IPS-18c (cell line): Measurements from ENCODE around the gene MUC6.

Experiments
- H3K4me3 ChIP-seq: 2 replicates; pipeline ENCODE4 v1.7.0; 2013; ENCODE audit warnings: low read depth, mild to moderate bottlenecking, low read length, moderate library complexity; ENCODE audit not compliant: insufficient read depth
- H3K9me3 ChIP-seq: one replicate; pipeline ENCODE4 v1.6.1; 2013; ENCODE audit warnings: mild to moderate bottlenecking, low read length, moderate library complexity; ENCODE audit not compliant: control insufficient read depth, insufficient read depth

Gene MUC6

GRCh38 chr11:993632-994167, 42.8 kb downstream of the MUC6 start:
- no peak overlapping the region for H3K4me3 ChIP-seq

DNA sequence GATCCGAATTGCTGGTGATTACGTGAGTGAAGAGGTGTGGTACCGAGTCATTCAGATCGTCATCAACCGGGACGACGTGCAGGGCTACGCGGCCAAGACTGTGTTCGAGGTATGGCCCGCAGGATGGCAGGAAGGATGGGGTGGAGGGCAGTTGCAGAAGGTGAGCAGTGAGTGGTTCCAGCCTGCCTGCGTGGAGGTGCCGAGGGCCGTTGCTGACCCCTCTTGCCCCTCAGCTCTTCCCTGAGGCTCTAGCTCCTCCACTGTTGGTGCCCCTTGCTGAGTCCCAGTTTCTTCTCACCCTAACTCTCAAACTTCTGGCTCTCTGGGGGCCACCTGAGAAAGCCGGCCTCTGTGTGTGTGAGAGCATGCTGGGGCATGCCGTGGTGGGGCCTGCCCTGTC, 43.9 kb downstream of the MUC6 start:
- H3K9me3 ChIP-seq = no peaks in the 10 kb centered on the region
- H3K4me3 ChIP-seq = no peak overlapping the region

More at GRCh38 chr11:993632-994167, 42.8 kb downstream of the MUC6 start:
- H3K9me3 ChIP-seq = no peaks in the 10 kb centered on the region

DNA sequence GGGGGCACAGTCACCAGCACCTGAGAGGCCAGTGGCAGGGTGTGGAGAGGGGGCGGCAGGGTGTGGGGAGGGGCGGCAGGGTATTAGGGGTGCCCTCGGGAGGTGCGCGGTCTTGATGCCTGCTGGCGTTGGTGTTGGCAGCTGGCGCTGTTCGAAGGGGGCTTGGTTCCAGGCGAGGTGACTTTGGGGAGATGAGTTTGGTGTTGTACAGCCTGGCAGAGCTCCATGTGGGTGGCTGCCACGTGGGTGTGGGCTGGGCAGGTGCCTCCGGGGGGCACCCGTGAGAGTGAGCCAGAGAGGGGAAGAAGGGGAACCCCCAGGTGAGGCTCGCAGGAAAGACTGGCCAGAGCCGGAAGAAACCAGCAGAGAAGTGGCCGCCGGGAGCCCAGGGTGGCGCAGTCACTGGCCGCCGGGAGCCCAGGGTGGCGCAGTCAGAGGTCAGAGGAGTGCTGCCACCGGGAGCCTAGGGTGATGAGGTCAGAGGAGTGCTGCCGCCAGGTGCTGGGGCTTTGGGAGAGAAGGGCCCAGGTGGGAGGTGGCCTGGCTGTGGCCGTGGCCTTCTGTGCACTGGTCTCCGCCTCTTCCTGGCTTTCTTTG, 44.7 kb downstream of the MUC6 start:
- H3K4me3 ChIP-seq = no peak overlapping the region
- H3K9me3 ChIP-seq = no peaks in the 10 kb centered on the region

DNA sequence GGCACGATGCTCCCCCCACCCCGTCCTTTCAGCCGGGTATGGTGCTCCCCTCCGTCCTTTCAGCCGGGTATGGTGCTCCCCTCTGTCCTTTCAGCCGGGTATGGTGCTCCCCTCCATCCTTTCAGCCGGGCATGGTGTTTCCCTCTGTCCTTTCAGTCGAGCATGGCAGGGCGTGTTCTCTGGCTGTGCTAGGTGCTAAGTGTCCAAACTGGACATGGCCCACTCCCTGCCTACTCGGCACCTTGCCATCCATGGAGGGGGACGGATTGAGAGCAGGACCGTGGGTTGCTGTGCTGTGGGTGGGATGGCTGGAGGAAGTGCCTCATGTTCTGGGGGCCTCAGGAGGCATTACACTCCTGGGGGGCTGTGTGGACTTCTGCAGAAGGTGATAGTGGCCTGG, 45.5 kb downstream of the MUC6 start:
- Histone ChIP-seq H3K4me3 (no peak overlapping the region), H3K9me3 (no peaks in the 10 kb centered on the region)

DNA sequence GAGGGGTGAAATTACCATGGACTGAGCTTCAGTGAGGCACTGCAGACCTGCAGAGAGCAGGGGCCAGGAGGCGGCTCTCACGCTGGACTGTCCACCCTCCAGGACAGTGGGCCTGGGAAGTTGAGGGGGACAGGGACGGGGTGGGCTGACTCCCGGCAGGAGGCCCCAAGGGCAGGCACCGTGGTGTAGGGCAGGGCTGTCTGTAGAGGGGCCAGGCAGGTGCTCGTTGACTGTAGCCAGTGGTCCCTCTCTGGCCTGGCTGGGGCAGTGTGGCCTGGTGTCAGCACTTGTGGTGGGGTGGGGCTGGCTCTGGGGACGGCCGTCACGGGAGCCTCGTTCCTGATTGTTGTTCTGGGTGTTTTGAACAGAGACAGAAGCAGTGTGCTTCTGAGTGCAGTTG, 46.4 kb downstream of the MUC6 start:
- no peaks in the 10 kb centered on the region for H3K9me3 ChIP-seq
- H3K4me3 ChIP-seq = no peak overlapping the region

DNA sequence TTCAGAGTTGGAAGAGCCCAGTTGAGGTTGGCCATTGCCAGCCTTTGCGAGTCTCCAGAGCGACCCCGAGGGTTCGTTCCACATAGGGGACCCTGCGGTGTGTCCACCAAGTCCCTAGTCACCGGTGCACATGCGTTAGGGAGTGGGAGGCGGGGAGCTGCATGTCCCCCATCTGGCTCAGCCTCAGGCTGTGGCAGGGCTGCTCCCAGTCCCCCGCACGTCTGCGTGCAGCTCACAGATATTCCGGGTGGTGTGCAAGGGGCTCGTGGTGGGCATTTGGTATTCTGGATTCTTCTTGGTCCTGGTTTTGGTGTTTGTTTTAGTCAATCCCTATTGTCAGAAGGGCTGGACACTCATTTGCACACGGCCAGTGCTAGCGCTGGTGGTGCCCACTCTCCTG, 48.8 kb downstream of the MUC6 start:
- no peak overlapping the region for H3K4me3 ChIP-seq
- no peaks in the 10 kb centered on the region for H3K9me3 ChIP-seq

- Histone ChIP-seq H3K4me3 (no peak overlapping the region), H3K9me3 (no peaks in the 10 kb centered on the region)
These were observed 49.6 kb downstream of the MUC6 start for GRCh38 chr11:986952-987305.

- Histone ChIP-seq H3K4me3 (no peak overlapping the region), H3K9me3 (no peaks in the 10 kb centered on the region)
These were observed 50.1 kb downstream of the MUC6 start for GRCh38 chr11:986270-986951.

- Histone ChIP-seq H3K9me3 (no peaks in the 10 kb centered on the region), H3K4me3 (no peak overlapping the region)
These were observed 50.7 kb downstream of the MUC6 start for GRCh38 chr11:985848-986247.

DNA sequence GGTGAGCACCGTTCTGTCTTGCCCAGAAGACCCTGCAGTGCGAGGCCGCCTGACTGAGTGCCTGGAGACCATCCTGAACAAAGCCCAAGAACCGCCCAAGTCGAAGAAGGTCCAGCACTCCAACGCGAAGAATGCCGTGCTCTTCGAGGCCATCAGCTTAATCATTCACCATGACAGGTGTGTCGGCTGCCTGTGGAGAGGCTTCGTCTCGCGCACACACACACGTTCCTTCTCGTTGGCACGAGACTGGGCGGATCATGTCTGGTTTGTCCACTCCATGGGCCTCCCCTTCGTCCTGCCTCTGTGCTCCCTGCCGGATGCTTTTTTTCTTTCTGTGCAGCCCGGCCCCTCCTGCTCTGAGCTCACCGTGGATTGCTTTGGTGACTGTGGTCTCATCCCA, 51.1 kb downstream of the MUC6 start:
- no peaks in the 10 kb centered on the region for H3K9me3 ChIP-seq

GRCh38 chr11:984546-984945, 52.0 kb downstream of the MUC6 start:
- Histone ChIP-seq H3K4me3 (no peak overlapping the region), H3K9me3 (no peaks in the 10 kb centered on the region)

More for the DNA sequence above, 51.1 kb downstream of the MUC6 start:
- H3K4me3 ChIP-seq = no peak overlapping the region

DNA sequence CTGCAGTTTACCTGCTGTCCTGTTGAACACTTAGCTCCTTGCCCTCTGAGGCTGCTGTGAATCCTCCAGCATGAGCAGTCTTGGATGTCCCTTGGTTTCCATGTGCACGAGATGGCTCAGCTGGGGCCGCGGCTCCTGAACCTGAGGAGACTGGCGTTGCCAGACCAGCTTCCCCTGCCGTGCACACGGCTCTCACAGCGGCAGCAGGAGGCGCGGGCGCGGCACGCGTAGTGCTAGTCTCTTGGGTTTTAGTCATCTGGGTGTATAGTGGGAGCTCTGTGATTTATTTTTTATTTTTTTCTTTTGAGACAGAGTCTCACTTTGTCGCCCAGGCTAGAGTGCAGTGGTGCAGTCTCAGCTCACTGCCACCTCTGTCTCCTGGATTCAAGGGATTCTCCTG, 54.8 kb downstream of the MUC6 start:
- no peaks in the 10 kb centered on the region for H3K9me3 ChIP-seq
- no peak overlapping the region for H3K4me3 ChIP-seq

- no peak overlapping the region for H3K4me3 ChIP-seq
- H3K9me3 ChIP-seq = no peaks in the 10 kb centered on the region
These were observed 55.8 kb downstream of the MUC6 start for GRCh38 chr11:980438-981357.

GRCh38 chr11:978781-979180, 57.7 kb downstream of the MUC6 start:
- Histone ChIP-seq H3K9me3 (no peaks in the 10 kb centered on the region), H3K4me3 (no peak overlapping the region)

DNA sequence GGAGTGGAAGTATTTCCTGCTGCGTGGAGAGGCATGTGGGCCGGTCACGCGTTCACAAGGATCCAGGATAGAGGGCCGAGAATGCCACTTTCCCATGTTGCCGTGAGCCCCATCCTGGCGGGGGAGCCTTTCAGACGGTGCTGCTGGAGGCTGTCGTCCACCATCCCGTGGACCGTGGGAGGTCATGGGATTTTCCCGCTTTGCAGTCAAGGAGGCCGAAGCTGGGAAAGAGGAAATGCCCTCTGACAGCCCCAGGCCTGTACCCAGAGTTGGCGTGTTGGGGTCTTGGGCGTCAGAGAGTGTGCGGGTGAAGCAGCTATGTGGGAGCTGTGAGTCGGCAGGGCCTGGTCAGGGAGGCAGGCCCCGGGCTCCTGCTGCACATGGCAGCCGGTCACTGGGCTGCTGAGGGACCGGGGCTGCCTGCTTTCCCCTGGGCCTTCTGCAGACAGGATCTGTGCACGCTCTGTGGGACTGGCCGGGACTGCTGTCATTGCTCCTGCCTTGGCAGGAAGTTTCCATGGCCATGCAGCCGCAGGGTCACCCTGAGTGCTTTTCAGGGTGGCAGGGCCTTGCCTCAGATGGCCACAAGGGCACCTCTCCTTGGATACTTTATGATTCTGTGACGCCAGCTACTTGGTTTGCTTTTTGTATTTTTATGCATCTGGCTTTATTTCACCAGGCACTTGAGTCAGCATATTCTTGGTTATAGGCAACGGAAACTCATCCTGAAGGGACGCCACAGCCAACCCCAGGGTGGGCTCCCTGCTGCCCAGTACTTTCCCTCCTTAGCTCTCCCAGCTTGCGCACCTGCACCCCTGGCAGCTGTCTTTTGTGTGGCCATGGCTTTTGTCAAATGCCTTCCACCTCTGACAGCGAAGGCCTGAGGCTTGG, 58.4 kb downstream of the MUC6 start:
- Histone ChIP-seq H3K4me3 (no peak overlapping the region), H3K9me3 (no peaks in the 10 kb centered on the region)

DNA sequence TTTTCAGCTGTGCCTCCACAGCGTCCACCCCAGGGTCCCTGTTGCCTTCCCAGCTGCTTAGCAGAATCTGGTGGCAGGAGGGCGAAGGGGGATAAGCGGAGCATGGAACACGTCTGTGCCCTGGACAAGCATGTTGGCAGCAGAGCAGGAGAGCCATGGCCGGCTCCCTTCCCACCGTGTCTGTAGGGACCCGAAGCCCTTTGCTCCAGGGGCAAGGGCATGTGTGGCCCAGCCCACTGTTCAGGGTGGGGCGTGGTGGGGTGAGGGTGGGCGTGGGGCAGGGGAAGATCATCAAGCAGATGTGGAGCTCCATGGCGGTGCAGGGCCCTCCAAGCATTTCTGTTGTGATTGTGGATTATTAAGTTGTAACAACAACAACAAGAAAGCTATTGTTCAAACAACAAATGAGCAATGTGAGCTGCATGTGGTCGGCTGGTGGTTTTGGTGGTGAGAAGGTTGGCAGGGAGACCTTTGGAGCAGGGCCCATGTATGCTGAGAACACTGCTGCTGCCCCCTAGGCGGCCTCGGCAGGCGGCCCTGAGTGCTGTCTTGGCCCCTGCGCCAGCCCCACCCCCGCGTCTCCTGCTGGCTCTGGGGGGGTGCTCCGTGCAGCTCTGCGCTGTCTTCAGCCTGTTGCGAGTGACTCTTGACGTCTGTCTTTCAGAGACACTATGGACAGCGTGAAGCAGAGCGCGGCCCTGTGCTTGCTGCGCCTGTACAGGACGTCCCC, 59.9 kb downstream of the MUC6 start:
- Histone ChIP-seq H3K9me3 (no peaks in the 10 kb centered on the region), H3K4me3 (no peak overlapping the region)
